Urinary bladder (tissue), 4 donors: ENCODE measurements around the gene DHX35. TPM values are rescaled to one million over a fixed set of nuclear protein-coding genes. Genes with fewer than 3 reads are reported as not detected.

Experiments
- DNase-seq: peaks from one replicate; pipeline ENCODE4 v3.0.0-alpha.2; 2015; ENCODE audit errors: extremely low spot score
- H3K27ac ChIP-seq: one replicate; pipeline ENCODE4 v1.5.1; 2013; ENCODE audit warnings: low read depth, mild to moderate bottlenecking, moderate library complexity
- H3K36me3 ChIP-seq: one replicate; pipeline ENCODE4 v1.6.1; 2013; ENCODE audit warnings: mild to moderate bottlenecking, moderate library complexity; ENCODE audit not compliant: insufficient read depth
- H3K4me1 ChIP-seq: one replicate; pipeline ENCODE4 v1.6.1; 2013; ENCODE audit warnings: mild to moderate bottlenecking, moderate library complexity; ENCODE audit not compliant: insufficient read depth
- H3K4me3 ChIP-seq: one replicate; pipeline ENCODE4 v1.5.1; 2013; ENCODE audit warnings: low read depth, low read length
- WGBS: extraction: QIAGEN DNeasy Blood & Tissue Kit; methylation state at CpG from one replicate; pipeline ENCODE4 v1.1.7; 2013; 5-methylcytosine and 5-hydroxymethylcytosine counted together
- polyA plus RNA-seq: library from polyadenylated mRNA; stranded (reverse); fragments of 200-250 nt; gene quantifications from one replicate; pipeline ENCODE4 v1.2.3, GENCODE V29; 2013
- total RNA-seq: library from RNA; depleted of rRNA; stranded (reverse); fragments of >200 nt; gene quantifications from one replicate; pipeline ENCODE4 v1.2.3, GENCODE V29; 2014
- donor health status: healthy with polysubstance abuse.
- donor health status: healthy.

Gene DHX35
- total and polyA plus RNA-seq, 2 donors = 13.4 to 15.3 TPM

- DNase-seq = no peak
- no peak overlapping the region for H3K27ac ChIP-seq
- 91% methylated on average over 4 of the region's 4 CpGs for WGBS
- H3K4me3 ChIP-seq = no peak overlapping the region
- no peaks in the 10 kb centered on the region for H3K36me3 ChIP-seq
- H3K4me1 ChIP-seq = no peaks in the 10 kb centered on the region
Observed at GRCh38 chr20:38931984-38932383, 30.2 kb upstream of the DHX35 start.

DNA sequence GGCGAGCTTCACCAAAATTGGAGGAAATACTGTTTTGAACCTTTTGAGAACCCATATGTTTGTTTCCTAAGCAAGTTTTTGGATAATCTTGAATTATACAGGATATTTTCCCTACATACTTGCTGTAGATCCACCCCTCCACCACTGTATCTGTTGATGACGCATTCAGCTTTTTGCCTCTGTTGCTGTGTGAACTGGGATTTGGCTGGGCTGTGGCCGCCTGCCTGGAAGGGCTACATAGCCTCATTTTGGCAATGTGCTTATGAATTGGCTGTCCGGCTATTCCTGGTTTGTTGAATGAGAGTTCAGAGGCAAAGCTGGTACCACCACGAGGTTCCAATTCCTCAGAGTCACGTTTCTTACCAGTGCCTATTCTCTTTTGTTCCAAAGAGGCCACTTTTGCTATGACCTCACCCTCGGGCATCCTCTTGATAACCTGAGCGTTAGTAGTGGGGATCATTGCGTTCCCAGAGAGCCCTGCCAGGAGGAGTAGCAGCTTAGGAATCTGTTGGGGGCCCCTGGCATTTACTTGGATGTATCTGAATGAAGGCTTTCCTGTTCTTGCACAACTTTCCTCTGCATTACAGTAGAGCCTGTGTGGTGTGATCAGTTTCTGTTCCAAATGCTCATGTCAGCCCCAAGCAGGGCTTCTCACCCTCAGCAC is 29.6 kb upstream of the DHX35 start:
- WGBS = 68% methylated on average over 9 of the region's 9 CpGs
- DNase-seq = no peak
- H3K27ac ChIP-seq = no peak overlapping the region
- H3K4me3 ChIP-seq = no peak overlapping the region
- no peaks in the 10 kb centered on the region for H3K4me1 ChIP-seq
- no peaks in the 10 kb centered on the region for H3K36me3 ChIP-seq

DNA sequence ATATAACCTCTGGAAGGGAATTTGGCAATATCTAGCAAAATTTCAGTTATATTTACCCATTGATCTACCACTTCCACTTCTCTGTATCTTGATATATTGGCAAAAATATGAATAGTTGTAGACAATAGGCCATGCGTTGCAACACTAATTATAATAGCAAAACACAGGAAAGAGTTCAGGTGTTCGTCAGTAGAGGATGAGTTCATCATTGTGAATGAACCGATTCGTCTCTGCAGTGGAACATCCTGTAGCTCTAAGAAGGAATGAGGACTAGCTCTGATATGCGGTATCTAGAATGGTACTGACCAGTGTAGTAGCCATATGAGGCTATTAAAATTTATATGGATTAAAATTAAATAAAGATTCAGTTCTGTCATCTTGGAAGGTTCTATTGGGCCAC is 27.6 kb upstream of the DHX35 start:
- Histone ChIP-seq H3K4me1 (no peaks in the 10 kb centered on the region), H3K36me3 (no peaks in the 10 kb centered on the region), H3K27ac (no peak overlapping the region), H3K4me3 (no peak overlapping the region)
- DNase-seq = no peak
- WGBS = 97% methylated on average over 5 of the region's 5 CpGs

DNA sequence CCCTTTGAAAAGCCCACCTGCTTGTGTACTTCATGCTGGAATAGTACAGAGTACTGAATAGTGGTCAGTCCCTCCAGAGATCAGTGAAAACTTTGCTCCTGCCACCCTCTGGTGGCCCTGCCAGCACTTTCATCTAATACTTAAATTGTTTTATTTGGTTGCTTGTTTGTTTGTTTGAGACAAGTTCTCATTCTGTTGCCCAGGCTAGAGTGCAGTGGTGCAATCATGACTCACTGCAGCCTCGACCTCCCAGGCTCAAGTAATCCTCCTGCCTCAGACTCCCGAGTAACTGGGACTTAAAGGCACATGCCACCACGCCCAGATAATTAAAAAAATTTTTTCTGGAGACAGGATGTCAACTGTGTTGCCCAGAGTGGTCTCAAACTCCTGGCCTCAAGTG is 26.9 kb upstream of the DHX35 start:
- Histone ChIP-seq H3K4me1 (no peaks in the 10 kb centered on the region), H3K27ac (no peak overlapping the region), H3K36me3 (no peaks in the 10 kb centered on the region), H3K4me3 (no peak overlapping the region)
- DNase-seq = no peak
- 68% methylated on average over 3 of the region's 3 CpGs for WGBS

DNA sequence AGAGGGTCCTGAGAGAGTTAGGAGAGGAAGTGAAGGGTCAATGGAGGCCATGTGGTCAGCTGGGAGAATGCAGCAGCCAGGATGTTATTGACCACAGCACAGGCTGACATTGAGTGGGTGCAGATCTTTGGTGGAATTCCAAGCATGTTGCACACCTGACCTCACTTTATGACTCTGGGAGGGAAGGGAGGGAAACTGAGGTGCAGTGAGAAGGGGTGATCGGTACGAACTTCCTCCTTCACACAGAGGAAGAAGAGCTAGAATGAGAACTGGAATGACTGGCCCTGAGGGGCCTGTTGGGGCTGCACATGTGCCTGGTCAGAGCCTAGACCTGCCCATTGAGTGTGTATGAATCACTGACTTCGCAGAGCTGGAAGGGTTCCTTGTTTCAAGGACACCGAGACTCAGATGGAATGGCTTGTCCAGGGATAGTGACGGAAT is 26.2 kb upstream of the DHX35 start:
- no peak for DNase-seq
- no peak overlapping the region for H3K27ac ChIP-seq
- no peaks in the 10 kb centered on the region for H3K36me3 ChIP-seq
- WGBS = 78% methylated on average over 5 of the region's 5 CpGs
- H3K4me3 ChIP-seq = no peak overlapping the region
- no peaks in the 10 kb centered on the region for H3K4me1 ChIP-seq

- H3K27ac ChIP-seq = no peak overlapping the region
- WGBS = 91% methylated on average over 5 of the region's 5 CpGs
Observed at GRCh38 chr20:38937000-38937399, 25.1 kb upstream of the DHX35 start.

GRCh38 chr20:38937978-38938473 is 24.1 kb upstream of the DHX35 start:
- DNase-seq = no peak
- no peaks in the 10 kb centered on the region for H3K36me3 ChIP-seq
- 92% methylated on average over 7 of the region's 7 CpGs for WGBS
- no peak overlapping the region for H3K4me3 ChIP-seq
- H3K4me1 ChIP-seq = no peaks in the 10 kb centered on the region
- no peak overlapping the region for H3K27ac ChIP-seq

More at GRCh38 chr20:38937000-38937399, 25.1 kb upstream of the DHX35 start:
- DNase-seq = no peak
- Histone ChIP-seq H3K4me3 (no peak overlapping the region), H3K36me3 (no peaks in the 10 kb centered on the region), H3K4me1 (no peaks in the 10 kb centered on the region)

GRCh38 chr20:38939686-38940085 is 22.5 kb upstream of the DHX35 start:
- H3K4me3 ChIP-seq = no peak overlapping the region
- 87% methylated on average over 2 of the region's 2 CpGs for WGBS
- H3K27ac ChIP-seq = no peak overlapping the region
- H3K4me1 ChIP-seq = no peaks in the 10 kb centered on the region
- no peaks in the 10 kb centered on the region for H3K36me3 ChIP-seq
- DNase-seq = no peak

- 94% methylated on average over 5 of the region's 5 CpGs for WGBS
- Histone ChIP-seq H3K4me1 (no peaks in the 10 kb centered on the region), H3K36me3 (no peaks in the 10 kb centered on the region), H3K4me3 (no peak overlapping the region), H3K27ac (no peak overlapping the region)
- DNase-seq = no peak
Observed at GRCh38 chr20:38940644-38941043, 21.5 kb upstream of the DHX35 start.

DNA sequence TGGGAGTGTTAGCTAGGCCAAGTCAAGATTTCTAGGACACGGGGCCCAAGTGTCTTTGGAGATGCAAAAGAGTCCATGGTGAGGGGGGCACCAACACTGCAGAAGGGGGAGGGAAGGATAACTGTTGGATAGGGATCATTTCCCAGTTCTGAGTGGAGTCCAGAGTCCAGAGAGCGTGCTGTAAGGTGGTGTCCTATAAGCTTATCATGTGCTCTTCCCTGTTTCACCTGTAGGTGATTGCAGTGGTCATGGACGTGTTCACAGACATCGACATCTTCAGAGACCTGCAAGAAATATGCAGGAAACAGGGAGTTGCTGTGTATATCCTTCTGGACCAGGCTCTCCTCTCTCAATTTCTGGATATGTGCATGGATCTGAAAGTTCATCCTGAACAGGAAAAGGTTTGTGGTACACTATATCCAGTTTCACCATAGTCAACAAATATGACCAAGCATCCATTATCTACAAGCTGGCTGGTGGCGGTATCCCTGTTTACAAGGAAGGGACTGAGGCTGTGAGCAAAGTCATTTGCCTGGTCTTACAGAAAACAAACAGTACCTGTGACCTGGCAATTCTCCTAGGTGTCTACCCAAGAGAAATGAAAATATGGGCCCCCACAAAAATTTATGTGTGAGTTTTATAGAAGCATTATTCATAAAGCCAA is 20.3 kb upstream of the DHX35 start:
- 93% methylated on average over 5 of the region's 5 CpGs for WGBS
- no peak for DNase-seq
- H3K27ac ChIP-seq = no peak overlapping the region

DNA sequence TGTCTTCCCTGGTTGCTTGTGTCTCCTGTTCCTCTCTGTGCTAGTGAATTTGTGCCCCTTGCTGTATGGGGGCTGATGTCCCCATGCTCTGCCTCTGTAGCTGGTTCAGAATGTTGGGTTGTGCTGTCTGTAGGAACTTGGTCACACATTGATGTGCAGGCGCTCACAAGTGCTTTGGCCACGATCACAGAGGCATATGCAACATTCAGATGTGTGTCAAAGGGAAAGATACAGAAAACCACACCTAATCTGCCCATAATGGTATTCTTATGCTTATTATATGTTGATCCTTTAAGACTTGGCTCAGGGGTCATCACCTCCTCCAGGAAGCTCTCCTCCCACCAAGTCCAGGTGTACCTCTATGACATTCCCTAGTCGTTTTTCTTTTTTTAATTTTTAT is 17.1 kb upstream of the DHX35 start:
- DNase-seq = no peak
- no peak overlapping the region for H3K27ac ChIP-seq
- H3K36me3 ChIP-seq = no peaks in the 10 kb centered on the region
- no peaks in the 10 kb centered on the region for H3K4me1 ChIP-seq
- no peak overlapping the region for H3K4me3 ChIP-seq
- 95% methylated on average over 3 of the region's 3 CpGs for WGBS

More for the DNA sequence above, 20.3 kb upstream of the DHX35 start:
- Histone ChIP-seq H3K4me3 (no peak overlapping the region), H3K4me1 (no peaks in the 10 kb centered on the region), H3K36me3 (no peaks in the 10 kb centered on the region)

DNA sequence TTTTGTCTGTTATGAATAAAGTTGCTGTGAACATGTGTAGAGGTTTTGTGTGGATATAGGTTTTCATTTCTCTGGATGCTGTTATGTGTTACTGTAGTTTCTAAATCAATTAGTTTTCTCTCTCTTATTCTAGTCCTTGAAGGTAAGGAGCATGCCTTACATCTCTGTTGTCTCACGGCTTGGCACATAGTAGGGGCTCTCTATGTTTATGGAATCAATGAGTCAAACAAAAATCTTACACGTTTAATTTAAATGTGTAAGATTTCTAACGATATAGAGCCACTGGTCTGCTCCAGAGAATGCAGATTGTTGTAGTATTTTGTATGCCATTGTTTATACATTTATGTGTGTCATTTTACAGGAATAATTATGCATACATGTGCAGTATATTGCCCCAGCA is 15.3 kb upstream of the DHX35 start:
- no peak overlapping the region for H3K27ac ChIP-seq
- no peak for DNase-seq
- H3K4me3 ChIP-seq = no peak overlapping the region
- 90% methylated on average over 3 of the region's 3 CpGs for WGBS
- H3K4me1 ChIP-seq = no peaks in the 10 kb centered on the region
- H3K36me3 ChIP-seq = no peaks in the 10 kb centered on the region

DNA sequence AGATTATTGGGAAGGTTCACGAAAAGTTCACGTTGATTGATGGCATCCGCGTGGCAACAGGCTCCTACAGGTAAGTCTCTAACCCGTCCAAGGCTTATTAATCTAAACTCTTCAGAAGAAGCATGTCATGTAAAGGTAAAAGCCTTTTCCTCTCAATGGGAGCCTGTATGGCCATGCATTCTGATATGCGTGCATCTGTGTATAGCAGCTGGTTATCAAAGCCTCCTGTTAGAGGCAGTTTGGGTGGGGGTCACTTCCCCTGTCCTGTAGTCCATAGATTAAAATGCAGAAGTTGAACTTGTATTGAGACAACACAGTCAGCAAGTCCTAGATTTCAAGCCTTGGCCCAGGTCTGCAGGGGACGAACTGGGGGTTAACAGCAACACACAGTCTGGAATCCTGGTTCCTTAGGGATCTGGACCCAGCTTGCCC is 14.2 kb upstream of the DHX35 start:
- Histone ChIP-seq H3K36me3 (no peaks in the 10 kb centered on the region), H3K27ac (no peak overlapping the region), H3K4me1 (no peaks in the 10 kb centered on the region), H3K4me3 (no peak overlapping the region)
- no peak for DNase-seq
- WGBS = 73% methylated on average over 7 of the region's 7 CpGs

- no peak for DNase-seq
- WGBS = 70% methylated on average over 2 of the region's 2 CpGs
- H3K4me3 ChIP-seq = no peak overlapping the region
- no peaks in the 10 kb centered on the region for H3K36me3 ChIP-seq
- H3K27ac ChIP-seq = no peak overlapping the region
- no peaks in the 10 kb centered on the region for H3K4me1 ChIP-seq
Observed at GRCh38 chr20:38950254-38950653, 11.9 kb upstream of the DHX35 start.
